HEK293T (cell line): ENCODE results near the gene ARRDC1.

ENCODE experiments used
- ARNT ChIP-seq: fragments of 450-650 bp; IDR thresholded peaks from 2 replicates; pipeline ENCODE4 v1.6.1; 2017; ENCODE audit warnings: mild to moderate bottlenecking
- BHLHE40 ChIP-seq: fragments of 450-650 bp; IDR thresholded peaks from 2 replicates; pipeline ENCODE4 v1.6.1; 2016; ENCODE audit warnings: mild to moderate bottlenecking, moderate library complexity, borderline replicate concordance
- ELF4 ChIP-seq: fragments of 450-650 bp; IDR thresholded peaks from 2 replicates; pipeline ENCODE4 v1.6.1; 2017; ENCODE audit warnings: antibody characterized with exemption
- FOXA1 ChIP-seq: fragments of 450-650 bp; IDR thresholded peaks from 2 replicates; pipeline ENCODE4 v1.6.1; 2016; ENCODE audit warnings: mild to moderate bottlenecking
- FOXM1 ChIP-seq: fragments of 450-650 bp; IDR thresholded peaks from 2 replicates; pipeline ENCODE4 v1.6.1; 2017; ENCODE audit warnings: mild to moderate bottlenecking, borderline replicate concordance
- HDGF ChIP-seq: fragments of 450-650 bp; IDR thresholded peaks from 2 replicates; pipeline ENCODE4 v1.6.1; 2017; ENCODE audit warnings: antibody characterized with exemption, borderline replicate concordance
- L3MBTL2 ChIP-seq: fragments of 450-650 bp; conservative IDR thresholded peaks from 2 replicates; pipeline ENCODE4 v1.6.1; 2016; ENCODE audit warnings: mild to moderate bottlenecking
- NFRKB ChIP-seq: fragments of 450-650 bp; IDR thresholded peaks from 2 replicates; pipeline ENCODE4 v1.6.1; 2016; ENCODE audit warnings: mild to moderate bottlenecking, moderate library complexity
- TARDBP ChIP-seq: fragments of 450-650 bp; IDR thresholded peaks from 2 replicates; pipeline ENCODE4 v1.6.1; 2016
- TF ChIP-seq, protein P1 (sequence below): fragments of 450-650 bp; IDR thresholded peaks from 2 replicates; pipeline ENCODE4 v1.6.1; 2016

DNA sequence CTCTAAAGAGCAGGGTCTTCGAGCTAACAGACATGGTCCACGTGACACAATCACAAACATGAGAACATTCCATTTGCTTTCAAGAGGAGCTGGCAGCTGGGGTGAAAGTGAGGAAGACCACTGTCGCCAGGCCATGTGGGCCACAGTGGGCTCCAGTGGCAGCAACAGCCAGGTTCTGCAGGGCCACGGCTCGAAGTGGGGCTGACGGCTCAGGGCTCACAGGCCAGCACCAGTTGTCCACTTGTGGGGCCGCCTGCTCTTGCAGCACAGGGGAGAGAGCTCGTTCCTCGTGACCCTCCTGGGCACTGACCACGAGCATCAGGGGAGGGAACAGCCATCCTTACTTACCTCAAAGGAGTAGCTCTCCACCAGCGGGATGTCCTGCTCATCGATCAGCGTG is 17.2 kb upstream of the ARRDC1 start:
- TF ChIP-seq FOXA1: no peak
- TF ChIP-seq, protein P1, sequence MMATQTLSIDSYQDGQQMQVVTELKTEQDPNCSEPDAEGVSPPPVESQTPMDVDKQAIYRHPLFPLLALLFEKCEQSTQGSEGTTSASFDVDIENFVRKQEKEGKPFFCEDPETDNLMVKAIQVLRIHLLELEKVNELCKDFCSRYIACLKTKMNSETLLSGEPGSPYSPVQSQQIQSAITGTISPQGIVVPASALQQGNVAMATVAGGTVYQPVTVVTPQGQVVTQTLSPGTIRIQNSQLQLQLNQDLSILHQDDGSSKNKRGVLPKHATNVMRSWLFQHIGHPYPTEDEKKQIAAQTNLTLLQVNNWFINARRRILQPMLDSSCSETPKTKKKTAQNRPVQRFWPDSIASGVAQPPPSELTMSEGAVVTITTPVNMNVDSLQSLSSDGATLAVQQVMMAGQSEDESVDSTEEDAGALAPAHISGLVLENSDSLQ: no peak
- no peak for TF ChIP-seq ARNT
- no peak for TF ChIP-seq BHLHE40
- no peak for TF ChIP-seq FOXM1
- TF ChIP-seq ELF4: no peak
- TF ChIP-seq TARDBP: no peak
- TF ChIP-seq L3MBTL2: no peak
- TF ChIP-seq NFRKB: no peak
- no peak for TF ChIP-seq HDGF
